GM18502 (cell line): ENCODE results near the gene DPF3.

Experiments used
- ATAC-seq: cut with Tn5 transposase; IDR thresholded peaks from one replicate; pipeline ENCODE4 v1.9.1; 2021; ENCODE audit warnings: mild to moderate bottlenecking; ENCODE audit not compliant: unreplicated experiment, poor library complexity

Gene DPF3

DNA sequence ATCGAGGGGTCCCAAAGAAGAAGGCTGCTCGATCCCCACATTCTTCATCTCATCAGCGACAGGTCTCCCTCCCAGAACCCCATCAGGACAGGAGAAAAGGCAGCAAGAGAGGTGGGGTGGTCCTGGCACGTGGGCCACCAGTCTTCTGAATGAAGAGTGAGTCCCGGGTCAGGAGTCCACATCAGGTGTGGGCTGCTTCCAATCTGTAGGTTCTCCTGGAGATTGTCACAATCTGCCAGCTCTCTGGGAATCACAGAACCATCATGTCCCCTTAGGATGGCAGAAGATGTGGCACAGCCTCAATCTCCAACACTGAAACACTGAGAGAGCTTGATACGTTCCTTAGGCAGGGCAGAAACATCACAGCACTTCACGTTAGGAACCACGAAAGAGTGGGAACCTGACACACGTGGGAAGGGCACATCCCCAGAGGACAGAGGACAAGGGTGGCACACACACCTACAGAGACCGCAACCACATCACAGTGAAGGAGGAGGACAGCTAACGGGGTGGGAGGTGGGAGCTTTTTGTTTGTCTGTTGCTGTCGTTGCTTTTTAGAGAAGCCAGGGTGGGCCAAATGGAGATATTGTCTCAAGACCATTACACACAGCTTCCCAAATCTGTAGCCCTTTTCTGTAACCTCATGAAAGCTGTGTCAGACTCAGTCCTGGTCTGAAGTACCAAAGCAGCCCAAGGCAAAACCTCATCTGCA, 284.5 kb downstream of the DPF3 start:
- ATAC-seq: no peak

GRCh38 chr14:72608391-72609204, 285.3 kb downstream of the DPF3 start:
- no peak for ATAC-seq

DNA sequence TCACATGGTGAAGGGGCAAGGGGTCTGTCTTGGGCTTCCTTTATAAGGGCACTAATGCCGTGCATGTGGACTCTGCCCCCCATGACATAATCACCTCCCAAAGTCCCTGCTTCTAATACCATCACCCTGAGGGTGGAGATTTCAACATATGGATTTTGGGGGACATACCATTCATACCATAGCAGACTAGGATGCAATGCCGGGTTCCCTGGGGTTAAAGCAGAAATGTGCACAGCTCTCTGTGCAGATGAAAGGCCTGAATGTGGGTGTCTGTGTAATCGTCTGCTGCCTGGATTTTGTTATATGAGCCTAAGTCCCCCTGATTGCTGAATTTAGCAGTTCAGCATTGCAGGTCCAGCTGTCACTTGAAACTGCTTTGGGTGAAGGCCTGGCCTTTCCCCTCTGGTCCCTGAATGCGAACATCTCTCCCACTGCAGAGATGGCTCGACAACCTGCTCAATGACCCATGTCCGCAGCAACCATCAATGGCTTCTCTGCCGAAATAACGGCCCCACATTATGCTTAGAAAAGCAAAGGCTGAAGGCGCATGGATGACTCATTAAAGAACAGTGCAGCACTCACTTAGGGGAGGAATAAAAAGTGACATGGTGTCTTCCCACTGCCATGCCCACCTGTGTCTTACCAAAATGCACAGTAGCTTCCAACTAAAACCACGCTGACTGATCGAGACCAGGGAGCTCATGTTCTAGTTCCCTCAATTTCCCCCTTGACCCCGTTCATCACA, 286.3 kb downstream of the DPF3 start:
- ATAC-seq: no peak

GRCh38 chr14:72606879-72607278, 287.0 kb downstream of the DPF3 start:
- ATAC-seq: no peak

- no peak for ATAC-seq
These were observed 288.0 kb downstream of the DPF3 start for GRCh38 chr14:72605921-72606220.

GRCh38 chr14:72605096-72605920, 288.6 kb downstream of the DPF3 start:
- no peak for ATAC-seq

DNA sequence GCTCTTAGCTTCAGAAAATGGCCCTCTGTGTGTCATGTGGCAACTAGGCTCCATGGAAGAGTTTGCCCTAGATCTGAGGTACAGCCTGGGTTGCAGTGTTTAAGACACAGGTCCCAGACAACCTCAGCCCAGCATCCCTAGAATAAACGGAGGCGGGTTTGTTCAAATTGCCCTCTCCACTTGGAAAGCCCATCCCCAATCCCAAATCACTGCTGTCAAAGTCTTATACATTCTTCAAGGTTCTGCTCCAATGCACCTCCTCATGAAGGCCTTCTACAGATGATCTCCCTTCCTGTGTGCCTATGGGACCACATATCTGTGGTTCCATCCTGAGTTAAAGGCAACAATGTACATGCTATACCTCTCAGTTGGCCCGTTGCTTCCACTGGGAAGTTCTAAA, 289.8 kb downstream of the DPF3 start:
- ATAC-seq: no peak

DNA sequence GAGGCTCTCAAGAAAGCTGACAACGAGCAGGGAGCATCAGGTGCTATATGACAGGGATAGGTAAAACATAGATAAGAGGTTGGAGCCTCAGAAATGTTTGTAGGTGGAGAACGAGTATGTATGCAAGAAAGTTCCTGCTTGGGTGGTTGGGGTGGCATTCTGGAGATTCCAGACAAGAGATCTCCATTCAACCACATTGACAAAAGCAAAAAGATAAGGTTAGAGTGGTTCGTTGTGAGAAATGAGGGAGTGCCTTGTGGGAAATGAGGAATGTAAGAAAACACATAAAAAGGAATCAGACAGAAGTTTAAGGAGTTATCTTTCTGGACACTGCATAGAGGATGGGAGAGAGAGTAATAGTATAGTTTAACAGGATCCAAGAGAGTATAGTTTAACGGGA, 290.3 kb downstream of the DPF3 start:
- no peak for ATAC-seq

DNA sequence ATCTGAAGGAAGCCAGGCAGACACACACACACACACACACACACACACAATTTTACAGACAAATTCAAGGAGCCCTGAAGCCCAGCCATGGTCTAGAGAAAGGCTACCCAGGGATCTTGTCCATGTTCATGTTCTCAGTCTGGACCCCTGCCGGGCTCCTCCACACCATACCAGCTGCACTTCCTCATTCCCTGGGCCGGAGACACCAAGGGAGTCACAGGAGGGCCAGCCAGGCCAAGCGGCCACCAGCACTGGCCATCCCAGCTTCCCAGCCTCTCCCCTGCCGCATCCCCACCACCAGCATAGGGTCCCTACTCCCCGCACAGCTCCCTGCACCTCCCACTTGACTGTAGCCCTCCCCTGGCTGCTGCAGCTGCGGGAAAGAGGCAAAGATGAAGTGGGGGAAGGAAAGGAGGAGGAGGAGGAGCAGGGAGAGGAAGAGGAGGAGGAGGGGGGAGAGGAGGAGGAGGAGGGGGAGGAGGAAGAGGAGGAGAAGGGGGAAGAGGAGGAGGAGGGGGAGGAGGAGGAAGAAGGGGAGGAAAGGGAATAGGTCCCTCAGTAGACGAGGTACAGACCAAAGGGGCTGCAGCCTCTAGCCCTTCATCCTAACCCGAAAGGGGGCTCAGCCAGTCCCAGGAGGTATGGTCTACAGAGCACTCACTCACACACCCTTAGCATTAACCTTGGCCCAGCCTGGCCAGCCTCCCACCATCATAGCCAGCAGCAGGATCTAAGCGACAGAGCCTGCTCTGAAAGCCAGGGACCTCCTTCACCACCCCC, 293.2 kb downstream of the DPF3 start:
- no peak for ATAC-seq

- no peak for ATAC-seq
These were observed 294.1 kb downstream of the DPF3 start for GRCh38 chr14:72599579-72600470.

- peak; percentile 47 for ATAC-seq
These were observed 295.6 kb downstream of the DPF3 start for GRCh38 chr14:72598306-72598705.

DNA sequence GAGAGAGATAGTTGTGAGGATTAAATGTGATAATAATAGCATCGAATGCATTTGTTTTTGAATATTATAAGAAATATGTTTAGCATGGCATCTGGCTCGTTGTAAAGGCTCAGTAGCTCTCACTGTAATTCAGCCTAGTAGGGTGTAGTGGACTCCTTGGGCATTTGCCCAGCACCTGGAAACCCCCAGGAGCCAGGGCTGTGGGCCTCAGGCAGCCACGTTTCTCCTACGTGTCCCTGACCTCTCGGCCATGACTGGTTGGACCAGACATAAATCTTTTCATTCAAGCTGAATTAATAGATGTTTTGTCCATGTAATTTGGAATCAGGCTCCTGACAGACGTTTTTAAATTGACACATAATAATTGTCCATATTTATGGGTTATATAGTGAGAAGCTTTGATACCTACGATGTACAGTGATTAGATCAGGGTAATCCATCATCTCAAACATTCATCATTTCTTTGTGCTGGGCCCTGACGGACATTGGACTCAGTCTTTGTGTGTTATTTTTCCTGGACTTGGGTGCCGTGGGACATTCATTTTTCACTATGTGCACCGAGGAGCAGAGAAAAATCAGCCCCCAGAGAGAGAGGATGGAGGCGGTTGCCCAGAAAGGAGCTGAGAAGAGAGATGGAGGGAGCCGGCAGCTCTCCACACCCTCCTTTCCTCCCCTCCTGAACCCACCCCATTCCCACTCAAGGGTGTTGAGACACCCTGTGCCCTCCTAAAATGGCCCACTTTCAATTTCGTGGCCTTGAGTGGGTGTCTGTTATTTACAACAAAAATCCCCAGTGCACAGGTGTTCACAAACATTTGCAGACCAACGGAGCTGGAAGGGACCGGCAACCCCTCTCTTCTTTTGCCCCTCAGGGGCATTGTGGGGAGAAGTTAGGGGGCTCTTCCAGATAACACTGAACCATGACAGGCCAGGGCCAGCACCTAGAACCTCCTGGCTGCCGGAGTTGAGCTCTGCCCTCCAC, 296.4 kb downstream of the DPF3 start:
- ATAC-seq: no peak

GRCh38 chr14:72595152-72595862, 298.6 kb downstream of the DPF3 start:
- ATAC-seq: no peak

- ATAC-seq: peak; percentile 81
These were observed 299.6 kb downstream of the DPF3 start for GRCh38 chr14:72594099-72594901.

- ATAC-seq: no peak
These were observed 302.5 kb downstream of the DPF3 start for GRCh38 chr14:72591391-72591790.

DNA sequence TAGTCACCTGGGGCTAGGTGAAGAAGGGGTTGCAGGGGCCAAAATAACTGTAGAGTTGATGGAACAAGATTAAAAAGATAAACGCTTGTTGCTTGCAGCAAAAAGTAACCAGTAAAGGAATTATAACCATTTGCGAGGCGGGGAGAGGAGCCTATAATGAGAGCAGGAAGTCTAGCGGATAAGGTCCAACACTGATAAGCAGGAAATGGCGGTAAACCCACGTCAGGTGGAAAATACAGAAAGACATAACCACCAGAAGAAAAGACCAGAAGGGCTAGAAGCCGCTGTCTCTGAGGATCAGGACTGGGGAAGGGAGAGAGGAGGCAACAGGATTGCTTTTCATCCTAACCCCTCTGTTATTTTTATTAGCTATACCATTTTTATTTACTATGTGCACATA, 303.3 kb downstream of the DPF3 start:
- no peak for ATAC-seq
